22Rv1 (cell line): ENCODE data around the gene LIN37.

Experiments used
- ZFX ChIP-seq: fragments of 450-650 bp; IDR thresholded peaks from 2 replicates; pipeline ENCODE4 v1.6.1; 2017; ENCODE audit warnings: antibody characterized with exemption, borderline replicate concordance
- TF ChIP-seq, protein P1 (sequence below): fragments of 450-650 bp; IDR thresholded peaks from 2 replicates; pipeline ENCODE4 v1.5.1; 2017; ENCODE audit warnings: mild to moderate bottlenecking

DNA sequence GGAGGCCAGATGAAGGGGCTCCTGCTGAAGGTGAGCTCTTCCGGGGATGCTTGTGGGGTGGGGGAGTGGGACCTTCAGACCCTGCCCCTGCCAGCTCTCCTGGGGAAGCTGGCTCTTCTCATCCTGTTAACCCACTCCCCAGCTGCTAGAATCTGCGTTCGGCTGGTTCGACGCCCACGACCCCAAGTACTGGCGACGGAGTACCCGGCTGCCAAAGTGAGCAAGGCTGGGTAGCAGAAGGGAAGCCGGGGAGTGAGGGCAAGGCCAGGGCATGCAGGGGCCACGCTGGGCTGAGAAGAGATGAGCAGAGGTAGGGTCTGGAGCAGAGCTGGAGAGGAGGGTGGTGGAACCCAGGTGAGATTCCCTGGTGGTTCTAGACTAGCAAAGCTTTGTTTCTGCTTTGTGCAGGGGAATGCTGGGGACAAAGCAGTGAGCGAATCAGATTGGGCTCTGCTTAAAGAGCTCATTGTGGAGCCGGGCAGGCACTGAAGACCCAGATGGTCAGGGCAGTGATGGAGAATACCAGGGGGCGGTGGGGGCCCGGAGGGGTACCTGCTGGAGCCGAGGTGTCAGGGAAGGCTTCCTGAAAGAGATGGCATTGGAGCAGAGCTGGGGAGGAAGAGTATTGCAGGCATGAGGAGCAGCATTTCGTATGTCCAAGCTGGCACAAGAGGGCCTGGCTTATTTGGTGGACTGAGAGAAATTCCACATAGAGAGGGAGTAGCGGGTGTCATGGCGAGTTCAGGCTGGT is 20.2 kb upstream of the LIN37 start:
- TF ChIP-seq, protein P1, sequence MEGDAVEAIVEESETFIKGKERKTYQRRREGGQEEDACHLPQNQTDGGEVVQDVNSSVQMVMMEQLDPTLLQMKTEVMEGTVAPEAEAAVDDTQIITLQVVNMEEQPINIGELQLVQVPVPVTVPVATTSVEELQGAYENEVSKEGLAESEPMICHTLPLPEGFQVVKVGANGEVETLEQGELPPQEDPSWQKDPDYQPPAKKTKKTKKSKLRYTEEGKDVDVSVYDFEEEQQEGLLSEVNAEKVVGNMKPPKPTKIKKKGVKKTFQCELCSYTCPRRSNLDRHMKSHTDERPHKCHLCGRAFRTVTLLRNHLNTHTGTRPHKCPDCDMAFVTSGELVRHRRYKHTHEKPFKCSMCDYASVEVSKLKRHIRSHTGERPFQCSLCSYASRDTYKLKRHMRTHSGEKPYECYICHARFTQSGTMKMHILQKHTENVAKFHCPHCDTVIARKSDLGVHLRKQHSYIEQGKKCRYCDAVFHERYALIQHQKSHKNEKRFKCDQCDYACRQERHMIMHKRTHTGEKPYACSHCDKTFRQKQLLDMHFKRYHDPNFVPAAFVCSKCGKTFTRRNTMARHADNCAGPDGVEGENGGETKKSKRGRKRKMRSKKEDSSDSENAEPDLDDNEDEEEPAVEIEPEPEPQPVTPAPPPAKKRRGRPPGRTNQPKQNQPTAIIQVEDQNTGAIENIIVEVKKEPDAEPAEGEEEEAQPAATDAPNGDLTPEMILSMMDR = no peak
- TF ChIP-seq ZFX = no peak
